HG03565 (cell line): ENCODE data around the gene AKNA.

Experiments
- ATAC-seq: cut with Tn5 transposase; IDR thresholded peaks from one replicate; pipeline ENCODE4 v1.9.1; 2021; ENCODE audit warnings: mild to moderate bottlenecking, moderate library complexity; ENCODE audit not compliant: unreplicated experiment

Gene AKNA

GRCh38 chr9:114363424-114363823 is 24.4 kb downstream of the AKNA start:
- ATAC-seq, result no peak

DNA sequence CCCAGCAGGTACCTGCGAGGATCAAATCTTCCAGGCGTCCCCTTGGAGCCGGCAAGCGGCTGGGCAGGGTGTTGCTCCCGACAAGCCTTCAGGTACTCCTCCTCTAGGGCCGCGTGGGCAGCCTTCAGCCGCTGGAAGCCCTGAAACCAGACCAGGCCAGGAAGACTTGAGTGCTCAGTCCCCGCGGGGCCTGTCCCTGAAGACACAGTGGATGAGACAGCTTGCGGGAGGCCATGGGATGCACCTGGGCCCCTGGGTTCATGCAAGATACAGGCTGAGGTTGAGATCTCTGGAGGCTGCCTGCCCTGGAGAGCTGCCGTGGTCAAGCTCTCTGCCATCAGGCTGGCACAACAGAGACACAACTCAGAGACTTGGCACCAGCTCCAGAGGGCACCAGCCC is 25.4 kb downstream of the AKNA start:
- no peak for ATAC-seq

DNA sequence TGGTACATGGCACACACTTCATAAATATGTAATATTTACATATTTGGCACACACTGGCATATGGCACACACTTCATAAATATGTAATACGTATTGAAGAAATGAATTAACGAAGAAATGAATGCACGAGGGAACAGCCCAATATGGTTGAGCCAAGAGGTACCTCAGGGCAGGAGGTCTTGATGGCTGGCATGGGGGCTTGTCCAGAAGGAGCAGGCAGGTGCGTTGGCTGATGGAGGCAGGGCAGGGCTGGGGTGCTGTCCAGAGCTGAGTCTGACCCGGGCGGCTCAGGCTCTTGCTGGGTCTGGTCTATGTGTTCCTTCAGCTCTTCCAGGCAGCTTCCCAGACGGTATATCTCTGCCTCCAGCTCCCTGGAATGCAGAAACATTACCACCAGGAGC is 26.2 kb downstream of the AKNA start:
- ATAC-seq, result no peak

DNA sequence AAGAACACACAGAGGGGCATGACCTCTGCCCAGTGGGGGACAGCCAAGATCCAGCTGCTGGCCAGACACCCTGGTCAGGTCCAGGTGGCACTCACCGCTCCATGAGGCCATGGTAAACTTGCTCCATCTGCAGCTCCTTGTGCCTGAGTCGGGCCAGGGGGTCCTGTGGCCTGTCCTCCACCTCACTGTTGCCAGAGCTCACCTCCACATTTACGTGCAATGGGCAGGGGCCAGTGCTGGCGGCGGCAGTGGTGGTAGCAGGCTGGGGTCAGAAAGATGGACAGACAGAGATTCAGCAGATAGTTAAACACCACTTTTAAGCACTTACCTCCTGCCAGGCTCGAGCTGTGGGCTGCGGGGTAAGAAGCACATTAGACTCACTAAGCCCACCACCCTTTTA is 28.0 kb downstream of the AKNA start:
- ATAC-seq, result no peak

DNA sequence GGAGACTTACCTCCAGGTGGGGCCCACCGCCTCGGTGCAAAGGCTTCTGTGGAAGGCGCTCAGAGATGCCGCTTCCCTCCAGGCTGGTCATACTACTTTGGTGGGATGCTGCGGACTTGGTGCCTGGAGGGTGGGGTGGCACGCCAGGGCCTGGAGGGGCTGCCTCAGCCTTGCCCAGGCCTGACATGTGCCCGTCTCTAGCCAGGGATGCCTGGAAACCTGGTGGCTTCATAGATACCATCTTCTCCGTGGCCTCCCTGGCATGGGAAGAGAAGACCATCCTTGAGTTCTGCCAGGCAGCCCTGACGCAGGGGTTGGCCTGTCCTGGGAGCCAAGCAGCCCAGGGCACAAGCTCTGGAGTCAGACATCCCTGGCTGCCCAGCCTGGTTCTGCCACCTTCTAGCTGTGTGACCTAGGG is 29.9 kb downstream of the AKNA start:
- ATAC-seq, result no peak

GRCh38 chr9:114357360-114357759 is 30.4 kb downstream of the AKNA start:
- ATAC-seq, result no peak

- ATAC-seq, result no peak
Measured at GRCh38 chr9:114356792-114357191, 31.0 kb downstream of the AKNA start.

DNA sequence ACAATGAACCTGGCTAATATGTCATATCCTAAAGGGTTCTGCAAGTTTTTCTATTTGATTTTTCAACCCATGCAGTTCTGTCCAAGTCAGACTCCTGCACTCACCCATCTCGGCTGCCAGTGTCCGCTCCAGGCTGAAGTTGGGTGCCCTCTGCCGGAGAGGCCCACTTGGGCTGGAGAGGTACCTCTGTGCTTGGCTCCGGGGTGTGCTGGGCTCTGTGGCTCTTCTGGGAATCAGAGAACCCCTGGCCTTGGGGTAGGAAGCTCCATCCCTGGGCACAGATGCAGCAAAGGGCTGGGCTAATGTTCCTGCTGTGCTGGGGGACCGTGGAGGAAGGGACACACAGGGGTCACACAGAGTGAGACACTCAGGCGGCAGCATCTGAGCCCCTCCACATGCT is 32.0 kb downstream of the AKNA start:
- ATAC-seq, result no peak

DNA sequence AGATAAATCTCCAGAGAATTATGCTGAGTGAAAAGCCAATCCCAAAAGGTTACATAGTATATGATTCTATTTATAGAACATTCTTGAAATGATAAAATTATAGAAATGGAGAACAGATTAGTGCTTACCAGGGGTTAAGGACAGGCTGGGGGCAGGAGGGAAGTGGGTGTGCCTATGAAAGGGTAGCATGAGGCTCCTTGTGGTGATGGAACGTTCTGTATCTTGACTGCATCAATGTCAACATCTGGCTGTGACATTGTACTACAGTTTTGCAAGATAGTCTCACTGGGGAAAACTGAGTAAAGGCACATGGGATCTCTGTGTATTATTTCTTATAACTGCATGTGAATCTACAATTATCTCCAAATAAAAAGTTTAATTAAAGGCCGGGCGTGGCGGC is 35.9 kb downstream of the AKNA start:
- ATAC-seq, result no peak

DNA sequence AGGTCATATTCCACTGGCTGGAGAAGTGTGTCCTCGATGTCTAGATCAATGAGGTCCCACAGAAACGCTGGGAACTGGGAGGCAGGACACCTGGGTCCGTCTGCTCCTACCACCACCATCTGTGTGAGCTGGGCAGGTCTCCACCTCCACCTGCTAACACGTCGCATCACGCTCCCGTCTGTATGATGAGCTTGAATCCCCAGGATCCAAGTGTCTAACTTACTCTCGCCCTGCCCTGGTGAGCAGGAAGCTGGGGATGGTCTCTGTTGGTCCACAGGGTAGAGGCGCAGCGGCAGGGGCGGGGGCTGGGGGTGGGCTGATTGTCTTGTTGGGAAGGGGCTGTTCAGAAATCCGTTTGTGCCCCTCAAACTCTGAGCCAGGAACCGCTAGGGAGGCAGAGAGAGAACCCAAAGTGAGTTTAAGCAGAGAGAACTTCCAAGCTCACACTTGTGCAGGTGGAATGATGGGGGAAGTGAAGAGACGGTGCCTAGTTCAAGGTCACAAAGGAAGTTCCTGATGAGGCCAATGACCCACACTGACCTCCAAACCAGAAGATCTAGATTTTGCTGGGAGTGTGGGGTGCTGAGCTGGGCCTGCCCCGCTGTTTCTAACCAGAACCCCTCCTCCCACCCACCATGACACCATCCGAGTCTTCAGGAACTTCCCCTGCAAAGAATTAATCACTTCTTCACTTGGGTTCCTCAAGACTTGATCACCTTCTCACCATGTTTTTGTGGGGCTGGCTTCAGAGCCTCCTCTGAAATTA is 37.0 kb downstream of the AKNA start:
- ATAC-seq, result no peak

DNA sequence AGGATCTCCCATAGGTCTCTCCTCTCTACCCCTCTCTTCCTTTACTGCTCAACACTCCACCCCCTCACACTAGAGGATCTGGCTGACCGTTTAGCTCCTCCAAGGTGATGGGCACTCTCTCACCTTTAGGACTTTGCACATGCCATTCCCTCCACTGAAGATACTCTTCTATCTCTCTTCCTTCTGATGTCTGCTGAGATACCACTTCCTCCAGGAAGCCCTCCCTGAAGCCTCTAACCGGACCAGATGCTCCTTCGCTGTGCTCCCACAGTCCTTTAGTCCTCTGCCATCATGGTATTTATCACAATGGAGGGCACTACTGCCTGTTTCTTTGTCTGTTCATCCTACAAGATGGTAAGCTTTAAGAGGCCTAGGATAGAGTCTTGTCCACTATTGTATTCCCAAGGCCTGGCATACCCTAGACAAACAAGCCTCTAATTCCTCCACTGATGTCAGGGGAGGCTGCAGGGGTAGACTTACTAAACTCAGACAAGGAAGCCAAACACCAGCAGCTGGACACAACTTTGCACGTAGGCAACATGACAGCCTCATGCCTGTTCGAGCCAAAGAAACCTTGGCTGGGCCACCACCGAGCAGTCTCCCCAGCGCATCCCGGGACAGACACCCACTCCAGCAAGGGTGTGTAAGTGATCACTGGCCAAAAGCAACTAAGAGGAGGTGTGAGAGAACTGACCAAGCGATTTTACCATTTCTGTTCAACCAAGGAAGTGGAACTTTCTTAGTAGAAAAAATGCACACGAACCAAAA is 37.9 kb downstream of the AKNA start:
- ATAC-seq, result no peak

DNA sequence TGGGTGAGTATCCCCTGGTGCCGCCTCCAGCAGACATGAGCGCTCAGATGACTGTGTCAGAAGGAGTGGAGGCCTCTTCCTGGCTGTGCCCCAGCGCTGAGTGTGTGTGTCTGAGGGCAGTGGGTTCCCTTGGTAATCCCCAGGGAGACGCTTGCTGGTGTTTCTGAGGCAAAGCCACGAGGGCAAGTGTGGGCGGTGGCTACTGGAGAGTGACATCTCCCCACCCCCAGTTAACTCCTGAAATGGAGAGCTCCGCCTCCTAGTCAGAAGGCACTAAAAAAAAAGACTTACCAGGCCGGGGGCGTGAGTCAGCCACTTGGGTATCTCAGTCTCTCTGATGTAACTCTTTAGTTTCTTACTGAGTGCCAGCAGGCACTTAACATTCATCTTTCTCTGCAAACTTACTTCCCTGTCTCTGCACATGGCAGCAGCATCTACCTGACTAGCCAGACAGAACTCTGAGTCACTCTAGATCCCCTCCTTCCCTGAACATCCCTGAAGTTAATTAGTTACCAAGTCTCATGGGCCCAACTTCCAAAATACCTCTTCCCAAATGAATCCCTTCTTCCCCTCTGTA is 38.8 kb downstream of the AKNA start:
- peak; percentile 82 for ATAC-seq

- ATAC-seq, result no peak
Measured at GRCh38 chr9:114348261-114348905, 39.4 kb downstream of the AKNA start.

DNA sequence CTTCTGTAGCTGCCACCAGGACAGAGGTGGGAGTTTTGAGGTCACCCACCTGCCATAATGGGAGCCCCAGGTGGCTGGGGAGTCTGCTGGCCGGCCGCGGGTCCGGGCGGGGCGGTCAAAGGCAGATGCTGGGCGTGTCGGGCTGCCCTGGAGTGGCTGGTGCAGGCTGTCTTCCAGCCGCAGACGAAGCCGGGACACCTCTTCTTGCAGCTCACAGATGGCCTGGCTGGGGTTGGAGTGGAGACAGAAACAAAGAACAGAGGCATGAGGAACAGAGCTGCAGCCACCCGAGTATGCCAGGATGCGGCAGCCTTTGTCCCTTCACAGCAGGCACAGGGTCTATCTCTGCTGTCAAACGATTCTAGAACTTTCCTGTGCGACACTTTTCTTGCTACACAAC is 40.1 kb downstream of the AKNA start:
- no peak for ATAC-seq

- no peak for ATAC-seq
Measured at GRCh38 chr9:114346146-114346545, 41.6 kb downstream of the AKNA start.

DNA sequence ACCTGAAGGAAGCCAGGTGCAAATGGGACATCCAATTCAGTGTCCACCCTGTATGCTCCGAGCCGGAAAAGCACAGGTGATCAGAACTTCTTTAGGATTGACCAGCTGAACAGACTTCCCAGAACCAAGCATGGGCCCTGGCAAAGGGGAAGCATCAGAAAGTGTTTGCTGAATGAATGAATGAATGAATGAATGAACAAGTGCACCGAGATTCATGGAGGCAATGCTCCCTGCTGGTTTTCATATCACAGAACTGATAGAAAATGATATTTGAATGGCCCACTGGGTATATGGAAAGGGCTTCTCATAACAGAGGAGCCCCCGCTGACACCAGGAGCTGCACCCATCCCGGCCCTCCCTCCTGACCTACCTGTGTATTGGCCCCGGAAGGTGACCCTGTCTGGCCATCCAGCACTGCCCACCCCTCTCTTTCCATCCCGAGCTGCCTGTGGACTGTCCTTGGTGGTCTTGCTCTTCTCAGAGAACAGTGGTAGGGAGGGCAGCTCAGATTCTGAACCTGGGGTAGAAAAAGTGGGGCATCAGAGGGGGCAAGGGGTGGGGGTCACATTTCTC is 42.2 kb downstream of the AKNA start:
- ATAC-seq, result no peak

DNA sequence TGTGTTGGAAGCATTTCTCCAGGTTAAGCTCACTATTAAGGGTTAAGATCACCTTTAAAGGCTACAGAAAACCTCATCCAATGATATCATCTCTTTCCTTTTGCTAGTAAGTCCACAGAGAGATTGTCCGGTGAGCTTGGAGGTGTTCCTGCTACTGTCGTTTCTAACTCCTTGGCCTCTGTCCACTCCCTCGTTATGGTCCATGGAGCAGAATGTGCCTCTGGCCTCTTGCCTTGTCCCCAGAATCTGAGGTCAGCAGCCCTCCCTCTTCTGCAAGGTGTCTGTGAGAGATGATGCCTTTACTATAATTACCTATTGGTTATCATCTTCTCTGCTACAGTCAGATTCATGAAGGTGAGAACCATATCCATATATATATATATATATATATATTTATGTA is 43.1 kb downstream of the AKNA start:
- ATAC-seq, result no peak

- no peak for ATAC-seq
Measured at GRCh38 chr9:114344188-114344566, 43.6 kb downstream of the AKNA start.

DNA sequence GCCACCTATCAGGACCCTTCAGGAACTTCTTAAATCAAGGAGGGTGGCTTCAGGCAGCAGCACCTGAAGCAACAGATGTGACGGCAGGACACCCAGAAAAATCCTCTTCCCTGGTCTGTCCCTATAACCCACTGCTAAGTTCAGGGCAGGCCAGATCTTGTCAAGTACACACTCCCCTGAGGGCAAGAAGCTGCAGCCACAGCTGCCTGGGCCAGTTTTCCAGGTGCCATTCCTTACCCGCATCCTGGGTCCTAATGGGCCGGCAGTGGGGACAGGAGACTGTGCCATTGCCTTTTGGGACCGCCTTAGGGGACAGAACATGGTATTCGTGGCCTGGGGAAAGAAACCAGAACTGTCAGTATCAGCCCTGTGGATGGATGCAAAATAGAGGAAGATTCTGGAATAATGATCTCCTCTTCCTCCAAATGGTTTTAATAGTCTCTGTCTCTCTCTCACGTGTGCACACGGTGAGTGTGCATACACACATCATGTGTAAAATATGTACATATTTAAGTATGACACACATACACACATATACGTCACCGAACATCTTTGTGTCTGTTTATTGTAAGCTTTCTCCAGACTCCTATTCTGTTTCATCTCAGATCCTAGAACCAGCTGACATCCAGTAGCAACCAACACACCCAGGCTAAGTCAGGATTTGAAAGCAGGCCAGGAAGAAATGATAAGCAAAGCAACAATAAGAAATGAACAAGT is 44.2 kb downstream of the AKNA start:
- no peak for ATAC-seq

- ATAC-seq, result no peak
Measured at GRCh38 chr9:114342755-114343440, 44.9 kb downstream of the AKNA start.
